Psoas muscle (tissue), 8 donors: ENCODE results near the gene SORL1. TPM values are rescaled to one million over a fixed set of nuclear protein-coding genes. Genes with fewer than 3 reads are reported as not detected.

Source experiments
- ATAC-seq, 4 donors: fragments of 200-7000 bp; cut with Tn5 transposase; one replicate each; pipeline ENCODE4 v1.9.1; 2020; ENCODE audit warnings: moderate library complexity in 3 of 4, mild to moderate bottlenecking in 2 of 4
- DNase-seq, 2 donors: peaks; one replicate each; pipeline ENCODE4 v3.0.0-alpha.2; 2020
- H3K27ac ChIP-seq: fragments of 200-600 bp; one replicate; pipeline ENCODE4 v1.8.0; 2022
- H3K27me3 ChIP-seq, 3 donors: fragments of 200-600 bp in 1 of 3; one replicate each; pipeline versions ENCODE4 v1.6.1 to v1.8.0; 2013 to 2022; ENCODE audit warnings: low read length in 2 of 3, mild to moderate bottlenecking in 2 of 3, moderate library complexity in 1 of 3; ENCODE audit not compliant: insufficient read depth in 3 of 3
- H3K36me3 ChIP-seq, 2 donors: fragments of 200-600 bp in 1 of 2; one replicate each; pipeline versions ENCODE4 v1.6.1 to v1.8.0; 2013 to 2022; ENCODE audit warnings: low read depth in 1 of 2, mild to moderate bottlenecking in 1 of 2, moderate library complexity in 1 of 2; ENCODE audit not compliant: insufficient read depth in 1 of 2
- H3K4me1 ChIP-seq: fragments of 200-600 bp; one replicate; pipeline ENCODE4 v1.8.0; 2022
- H3K4me3 ChIP-seq: fragments of 200-600 bp; one replicate; pipeline ENCODE4 v1.8.0; 2022; ENCODE audit warnings: mild to moderate bottlenecking
- H3K9me3 ChIP-seq: fragments of 200-600 bp; one replicate; pipeline ENCODE4 v1.8.0; 2022
- WGBS, 3 donors: extraction: QIAGEN DNeasy Blood & Tissue Kit; methylation state at CpG; one replicate each; pipeline versions ENCODE4 v1.1.6 to v1.1.7; 2013; 5-methylcytosine and 5-hydroxymethylcytosine counted together
- intact Hi-C, 2 donors: fragments of 100-400 bp; cut with DNase I; formaldehyde crosslinking; loops; one replicate each; pipeline versions ENCODE4 v1.11.0 to v1.14.2; 2022
- polyA plus RNA-seq, 3 donors: library from polyadenylated mRNA; stranded (reverse); fragments of 200-250 nt; gene quantifications; one replicate each; pipeline ENCODE4 v1.2.3, GENCODE V29; 2013
- total RNA-seq, 4 donors: library from RNA; stranded (reverse); fragmentation: NEBNext Ultra II Directional in 2 of 4; extraction: Animal tissue kit (Norgen Biotek cat#: 25700) in 2 of 4; gene quantifications; one replicate each; pipeline versions ENCODE4 v1.2.1 to v1.2.4, GENCODE V29; 2021 to 2023
- TF ChIP-seq, protein P1 (sequence below): fragments of 200-600 bp; IDR thresholded peaks from one replicate; pipeline ENCODE4 v1.8.0; 2022; ENCODE audit warnings: antibody characterized with exemption
- donor health status: healthy with polysubstance abuse.
- donor health status: DM: no; HTN: no; CAD: no; lungs with moderate emphysema.
- donor health status: Bipolar disorder and iron deficiency.
- donor health status: healthy.
- donor health status: DM: yes; HTN: yes; CAD: no.
- donor health status: DM: no; HTN: no; CAD: no.
- donor health status: DM: no; HTN: no; CAD: no.
- donor health status: DM: yes; HTN: yes; CAD: no.

SORL1 gene
- total and polyA plus RNA-seq, 7 donors: 0.07 to 3.3 (median 1.5) TPM

GRCh38 chr11:121525376-121525775 lies 73.3 kb downstream of the SORL1 start:
- no peaks in the 10 kb centered on the region for H3K27me3 ChIP-seq
- ATAC-seq (no peak), DNase-seq (no peak)
- intact Hi-C loops: no loop called here
- no peak overlapping the region for H3K27ac ChIP-seq
- H3K4me3 ChIP-seq: no peak overlapping the region
- TF ChIP-seq, protein P1, sequence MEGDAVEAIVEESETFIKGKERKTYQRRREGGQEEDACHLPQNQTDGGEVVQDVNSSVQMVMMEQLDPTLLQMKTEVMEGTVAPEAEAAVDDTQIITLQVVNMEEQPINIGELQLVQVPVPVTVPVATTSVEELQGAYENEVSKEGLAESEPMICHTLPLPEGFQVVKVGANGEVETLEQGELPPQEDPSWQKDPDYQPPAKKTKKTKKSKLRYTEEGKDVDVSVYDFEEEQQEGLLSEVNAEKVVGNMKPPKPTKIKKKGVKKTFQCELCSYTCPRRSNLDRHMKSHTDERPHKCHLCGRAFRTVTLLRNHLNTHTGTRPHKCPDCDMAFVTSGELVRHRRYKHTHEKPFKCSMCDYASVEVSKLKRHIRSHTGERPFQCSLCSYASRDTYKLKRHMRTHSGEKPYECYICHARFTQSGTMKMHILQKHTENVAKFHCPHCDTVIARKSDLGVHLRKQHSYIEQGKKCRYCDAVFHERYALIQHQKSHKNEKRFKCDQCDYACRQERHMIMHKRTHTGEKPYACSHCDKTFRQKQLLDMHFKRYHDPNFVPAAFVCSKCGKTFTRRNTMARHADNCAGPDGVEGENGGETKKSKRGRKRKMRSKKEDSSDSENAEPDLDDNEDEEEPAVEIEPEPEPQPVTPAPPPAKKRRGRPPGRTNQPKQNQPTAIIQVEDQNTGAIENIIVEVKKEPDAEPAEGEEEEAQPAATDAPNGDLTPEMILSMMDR: no peak
- H3K36me3 ChIP-seq: no peaks in the 10 kb centered on the region
- no peaks in the 10 kb centered on the region for H3K4me1 ChIP-seq
- H3K9me3 ChIP-seq: peaks cover 16% of the 10 kb centered on the region

DNA sequence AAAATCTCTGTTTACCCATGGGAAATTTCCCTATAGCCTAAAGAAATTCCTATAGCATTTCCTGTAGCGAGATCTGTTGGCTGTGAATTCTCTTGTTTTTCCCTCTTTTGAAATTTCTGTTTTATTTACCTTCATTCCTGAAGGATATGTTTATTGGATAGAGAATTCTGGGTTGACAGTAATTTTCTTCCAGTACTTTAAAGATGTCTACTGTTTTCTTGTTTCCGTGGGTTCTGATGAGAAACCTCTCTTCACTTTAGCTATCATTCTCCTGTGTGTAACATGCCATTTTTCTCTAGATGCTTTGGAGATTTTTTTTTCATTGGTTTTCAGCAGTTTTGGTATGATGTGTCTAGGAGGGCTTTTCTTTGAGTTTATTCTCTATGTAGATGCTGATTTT lies 78.1 kb downstream of the SORL1 start:
- Histone ChIP-seq H3K27ac (no peak overlapping the region), H3K4me3 (no peak overlapping the region), H3K36me3 (no peaks in the 10 kb centered on the region), H3K9me3 (peaks cover 21% of the 10 kb centered on the region), H3K27me3 (no peaks in the 10 kb centered on the region), H3K4me1 (no peaks in the 10 kb centered on the region)
- TF ChIP-seq, protein P1: no peak
- no peak for DNase-seq
- intact Hi-C loops: loop anchor here in 1 of 2 donors (5.0 kb wide), 2 partner anchors 62 to 208 kb away; no protein-coding TSS in a partner anchor
- WGBS, 3 donors: 94 to 97% (median 95%) methylated on average over 2 of the region's 2 CpGs
- ATAC-seq: no peak

DNA sequence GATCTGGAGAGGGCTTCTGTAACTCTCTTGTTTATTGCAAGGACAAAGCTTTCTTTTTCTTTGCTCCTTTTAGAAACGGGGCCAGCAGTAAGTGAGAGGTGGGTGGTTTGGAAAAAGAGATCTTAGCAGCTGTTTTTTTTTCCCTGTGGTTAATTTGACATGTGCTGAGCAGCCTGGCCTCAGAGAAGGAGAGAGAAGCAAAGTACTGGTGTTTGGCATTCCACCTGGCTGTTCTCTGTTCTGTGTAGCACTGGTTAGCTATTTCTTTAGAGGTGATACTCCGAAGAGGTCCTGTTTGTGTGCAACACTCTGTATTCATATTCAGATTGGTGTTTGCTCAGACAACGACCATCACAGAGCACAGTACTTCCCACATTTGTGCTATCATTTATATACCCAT lies 81.5 kb downstream of the SORL1 start:
- TF ChIP-seq, protein P1: no peak
- no peaks in the 10 kb centered on the region for H3K27me3 ChIP-seq
- H3K36me3 ChIP-seq: no peaks in the 10 kb centered on the region
- ATAC-seq (no peak), DNase-seq (no peak)
- intact Hi-C loops: loop anchor here in 1 of 2 donors (5.0 kb wide), 2 partner anchors 59 to 211 kb away; no protein-coding TSS in a partner anchor
- WGBS, 3 donors: 52 to 55% (median 52%) methylated on average over 3 of the region's 3 CpGs
- no peaks in the 10 kb centered on the region for H3K4me1 ChIP-seq
- peaks cover 14% of the 10 kb centered on the region for H3K9me3 ChIP-seq
- H3K27ac ChIP-seq: no peak overlapping the region
- H3K4me3 ChIP-seq: no peak overlapping the region

DNA sequence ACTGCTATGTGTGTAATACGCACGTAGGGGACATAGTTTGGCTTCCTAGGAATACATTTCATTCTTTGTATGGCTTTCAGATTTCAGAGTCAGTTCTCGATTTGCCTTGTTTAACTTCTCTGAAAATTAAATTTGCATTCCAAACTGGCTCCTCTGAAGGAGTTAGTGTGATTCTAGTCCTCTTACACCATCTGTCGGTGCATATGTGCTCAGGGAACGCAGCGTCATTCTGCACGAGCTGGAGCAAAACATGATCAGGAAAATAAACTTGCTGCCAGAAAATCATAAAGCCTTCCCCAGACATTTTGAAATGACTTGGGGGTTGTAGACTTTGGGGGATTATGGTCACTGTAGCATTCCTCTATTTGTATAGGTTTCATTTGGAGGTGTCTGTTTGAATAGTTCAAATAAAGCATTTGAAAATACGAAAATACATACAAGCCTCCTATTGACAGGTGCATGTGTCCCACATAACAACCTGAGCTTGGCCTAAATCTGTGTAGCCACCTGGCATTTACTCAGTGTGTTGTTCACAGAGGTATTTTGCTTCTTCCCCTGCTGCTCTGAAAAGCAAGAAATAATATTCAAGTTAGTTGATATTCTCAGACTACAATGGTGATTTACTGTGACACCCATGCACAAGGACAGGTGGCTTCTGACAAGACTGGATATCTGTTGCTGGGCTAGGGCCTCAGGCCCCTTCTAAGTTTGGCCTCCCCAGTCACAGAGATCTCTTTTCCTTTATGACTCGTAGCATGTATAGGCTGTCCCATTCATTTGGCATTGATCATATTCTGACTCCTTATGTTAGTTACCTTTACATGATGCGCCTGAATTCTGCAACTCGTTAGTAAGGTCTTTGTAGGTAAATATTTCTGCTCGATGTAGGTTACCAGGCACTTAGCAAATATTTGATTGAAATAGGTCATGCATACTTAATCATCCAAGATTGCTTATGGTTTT lies 82.3 kb downstream of the SORL1 start:
- no peaks in the 10 kb centered on the region for H3K27me3 ChIP-seq
- intact Hi-C loops: loop anchor here in 1 of 2 donors (5.0 kb wide), 2 partner anchors 58 to 212 kb away; no protein-coding TSS in a partner anchor
- no peak overlapping the region for H3K4me3 ChIP-seq
- DNase-seq (no peak), ATAC-seq (peak; percentile 57 to 81 (median 67))
- TF ChIP-seq, protein P1: peak; percentile 40
- H3K4me1 ChIP-seq: no peaks in the 10 kb centered on the region
- WGBS, 3 donors: 49 to 55% (median 50%) methylated on average over 12 of the region's 12 CpGs
- peaks cover 13% of the 10 kb centered on the region for H3K9me3 ChIP-seq
- H3K36me3 ChIP-seq: no peaks in the 10 kb centered on the region
- H3K27ac ChIP-seq: no peak overlapping the region
